ENCODE results near the gene MELK.
A peak's percentile ranks its signal among the peaks of the same experiment; 100 is the strongest.
"Not testable (repeated sequence)": the region's sequence is repeated elsewhere in the genome, so short reads cannot be mapped to it uniquely, and the experiment has no call there.

Gene MELK

DNA sequence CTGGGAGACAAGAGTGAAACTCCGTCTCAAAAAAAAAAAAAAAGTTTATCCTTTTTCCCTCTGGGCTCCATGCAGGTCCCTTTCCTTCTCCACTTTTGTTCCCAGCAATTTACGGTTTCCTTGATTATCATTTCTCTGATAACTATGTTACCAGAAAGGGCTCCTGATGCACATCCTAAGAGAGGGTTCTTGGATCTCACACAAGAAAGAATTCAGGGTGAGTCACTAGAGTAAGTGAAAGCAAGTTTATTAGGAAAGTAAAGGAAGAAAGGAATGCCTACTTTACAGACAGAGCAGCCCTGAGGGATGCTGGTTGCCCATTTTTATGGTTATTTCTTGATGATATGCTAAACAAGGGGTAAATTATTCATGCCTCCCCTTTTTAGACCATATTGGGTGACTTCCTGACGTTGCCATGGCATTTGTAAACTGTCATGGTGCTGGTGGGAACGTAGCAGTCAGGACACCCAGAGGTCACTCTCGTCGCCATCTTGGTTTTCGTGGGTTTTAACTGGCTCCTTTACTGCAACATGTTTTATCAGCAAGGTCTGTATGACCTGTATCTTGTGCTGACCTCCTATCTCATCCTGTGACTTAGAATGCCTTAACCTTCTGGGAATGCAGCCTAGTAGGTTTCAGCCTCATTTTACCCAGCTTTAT, 13.5 kb upstream of the MELK start:
- Histone ChIP-seq H3K9ac (ENCODE audit: insufficient read length, low read depth) (no peak overlapping the region), H3K4me3 (ENCODE audit: insufficient read length, low read depth) (no peak overlapping the region), H3K36me3 (ENCODE audit: insufficient read depth, insufficient read length, low read length) (no peaks in the 10 kb centered on the region), H3K4me1 (ENCODE audit: insufficient read depth, insufficient read length) (peaks cover 2% of the 10 kb centered on the region), H3K27me3 (ENCODE audit: insufficient read depth, insufficient read length) (no peaks in the 10 kb centered on the region), H3K9me3 (ENCODE audit: insufficient read depth, low read length) (no peaks in the 10 kb centered on the region)
- DNase-seq (ENCODE audit: low read depth, low spot score), result peak; percentile 61
- TF ChIP-seq ZNF274 (IDR thresholded peaks at IDR 0.05; ENCODE audit: low read depth, low read length) (no peak), YY1 (IDR thresholded peaks at IDR 0.05; ENCODE audit: insufficient read depth, insufficient read length) (peak; percentile 62)

DNA sequence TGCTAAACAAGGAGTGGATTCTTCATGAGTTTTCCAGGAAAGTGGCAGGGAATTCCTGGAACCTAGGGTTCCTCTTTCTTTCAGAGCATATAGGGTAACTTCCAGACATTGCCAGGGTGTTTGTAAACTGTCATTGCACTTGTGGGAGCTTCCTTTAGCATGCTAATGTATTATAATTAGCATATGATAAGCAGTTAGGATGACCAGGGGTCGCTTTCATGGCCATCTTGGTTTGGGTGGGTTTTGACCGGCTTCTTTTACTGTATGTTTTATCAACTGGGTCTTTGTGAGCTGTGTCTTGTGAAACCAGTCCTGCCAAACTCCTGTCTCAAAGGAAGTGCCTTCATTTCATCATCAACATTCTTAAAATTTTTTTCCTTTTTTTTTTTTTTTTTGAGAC, 11.9 kb upstream of the MELK start:
- Histone ChIP-seq H3K4me3 (ENCODE audit: insufficient read length, low read depth) (no peak overlapping the region), H3K36me3 (ENCODE audit: insufficient read depth, insufficient read length, low read length) (no peaks in the 10 kb centered on the region), H3K9ac (ENCODE audit: insufficient read length, low read depth) (no peak overlapping the region), H3K27me3 (ENCODE audit: insufficient read depth, insufficient read length) (no peaks in the 10 kb centered on the region), H3K9me3 (ENCODE audit: insufficient read depth, low read length) (no peaks in the 10 kb centered on the region), H3K4me1 (ENCODE audit: insufficient read depth, insufficient read length) (peaks cover 2% of the 10 kb centered on the region)
- TF ChIP-seq ZNF274 (IDR thresholded peaks at IDR 0.05; ENCODE audit: low read depth, low read length) (no peak), YY1 (IDR thresholded peaks at IDR 0.05; ENCODE audit: insufficient read depth, insufficient read length) (no peak), SUZ12 (IDR thresholded peaks at IDR 0.05; ENCODE audit: extremely low read depth, insufficient read depth, insufficient read length) (no peak)
- DNase-seq (ENCODE audit: low read depth, low spot score), result peak; percentile 35

- H3K36me3 ChIP-seq (ENCODE audit: insufficient read depth, insufficient read length, low read length); H3K27me3 ChIP-seq (ENCODE audit: insufficient read depth, insufficient read length); DNase-seq (ENCODE audit: low read depth, low spot score); H3K4me1 ChIP-seq (ENCODE audit: insufficient read depth, insufficient read length); H3K9ac ChIP-seq (ENCODE audit: insufficient read length, low read depth); H3K4me3 ChIP-seq (ENCODE audit: insufficient read length, low read depth); H3K9me3 ChIP-seq (ENCODE audit: insufficient read depth, low read length): not testable (repeated sequence)
These were observed 9.9 kb upstream of the MELK start for GRCh38 chr9:36562801-36563200.

- no peak for DNase-seq (ENCODE audit: low read depth, low spot score)
- Histone ChIP-seq H3K4me3 (ENCODE audit: insufficient read length, low read depth) (no peak overlapping the region), H3K4me1 (ENCODE audit: insufficient read depth, insufficient read length) (peaks cover 3% of the 10 kb centered on the region), H3K36me3 (ENCODE audit: insufficient read depth, insufficient read length, low read length) (no peaks in the 10 kb centered on the region), H3K9me3 (ENCODE audit: insufficient read depth, low read length) (no peaks in the 10 kb centered on the region), H3K9ac (ENCODE audit: insufficient read length, low read depth) (no peak overlapping the region), H3K27me3 (ENCODE audit: insufficient read depth, insufficient read length) (peaks cover 2% of the 10 kb centered on the region)
- TF ChIP-seq ZNF274 (IDR thresholded peaks at IDR 0.05; ENCODE audit: low read depth, low read length) (no peak), SUZ12 (IDR thresholded peaks at IDR 0.05; ENCODE audit: extremely low read depth, insufficient read depth, insufficient read length) (no peak), YY1 (IDR thresholded peaks at IDR 0.05; ENCODE audit: insufficient read depth, insufficient read length) (no peak)
These were observed 5.9 kb upstream of the MELK start for GRCh38 chr9:36566813-36567221.

DNA sequence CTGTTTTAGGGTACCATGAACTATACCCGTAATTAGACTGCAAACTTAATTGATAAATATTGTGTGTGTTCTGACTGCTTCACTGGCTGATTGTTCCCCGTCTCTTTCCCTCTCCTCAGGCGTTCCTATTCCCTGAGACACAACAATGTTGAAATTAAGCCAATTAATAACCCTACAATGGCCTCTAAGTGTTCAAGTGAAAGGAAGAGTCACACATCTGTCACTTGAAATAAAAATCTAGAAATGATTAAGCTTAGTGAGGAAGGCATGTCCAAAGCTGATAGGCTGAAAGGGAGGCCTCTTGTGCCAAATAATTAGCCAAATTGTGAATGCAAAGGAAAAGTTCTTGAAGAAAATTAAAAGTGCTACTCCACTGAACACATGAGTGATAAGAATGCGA, 4.0 kb upstream of the MELK start:
- not testable (repeated sequence) for DNase-seq (ENCODE audit: low read depth, low spot score); H3K9me3 ChIP-seq (ENCODE audit: insufficient read depth, low read length); H3K4me3 ChIP-seq (ENCODE audit: insufficient read length, low read depth); H3K36me3 ChIP-seq (ENCODE audit: insufficient read depth, insufficient read length, low read length); H3K27me3 ChIP-seq (ENCODE audit: insufficient read depth, insufficient read length); H3K9ac ChIP-seq (ENCODE audit: insufficient read length, low read depth); H3K4me1 ChIP-seq (ENCODE audit: insufficient read depth, insufficient read length)

- H3K36me3 ChIP-seq (ENCODE audit: insufficient read depth, insufficient read length, low read length), result peaks cover 11% of the 10 kb centered on the region
- TF ChIP-seq YY1 (IDR thresholded peaks at IDR 0.05; ENCODE audit: insufficient read depth, insufficient read length), result no peak
- no peak for TF ChIP-seq ZNF274 (IDR thresholded peaks at IDR 0.05; ENCODE audit: low read depth, low read length)
- no peak for TF ChIP-seq SUZ12 (IDR thresholded peaks at IDR 0.05; ENCODE audit: extremely low read depth, insufficient read depth, insufficient read length)
- no peak overlapping the region for H3K9ac ChIP-seq (ENCODE audit: insufficient read length, low read depth)
- DNase-seq (ENCODE audit: low read depth, low spot score), result no peak
- no peaks in the 10 kb centered on the region for H3K9me3 ChIP-seq (ENCODE audit: insufficient read depth, low read length)
- H3K4me3 ChIP-seq (ENCODE audit: insufficient read length, low read depth), result no peak overlapping the region
- peaks cover 6% of the 10 kb centered on the region for H3K4me1 ChIP-seq (ENCODE audit: insufficient read depth, insufficient read length)
- H3K27me3 ChIP-seq (ENCODE audit: insufficient read depth, insufficient read length), result peaks cover 2% of the 10 kb centered on the region
These were observed 1.4 kb upstream of the MELK start for GRCh38 chr9:36571333-36571732.

GRCh38 chr9:36574045-36574444, 1.4 kb downstream of the MELK start:
- not testable (repeated sequence) for H3K4me1 ChIP-seq (ENCODE audit: insufficient read depth, insufficient read length); DNase-seq (ENCODE audit: low read depth, low spot score); H3K27me3 ChIP-seq (ENCODE audit: insufficient read depth, insufficient read length); H3K9me3 ChIP-seq (ENCODE audit: insufficient read depth, low read length)
- H3K36me3 ChIP-seq (ENCODE audit: insufficient read depth, insufficient read length, low read length), result peaks cover 26% of the 10 kb centered on the region
- peak overlapping the region; percentile 95 for H3K9ac ChIP-seq (ENCODE audit: insufficient read length, low read depth)
- H3K4me3 ChIP-seq (ENCODE audit: insufficient read length, low read depth), result peak overlapping the region; percentile 90

DNA sequence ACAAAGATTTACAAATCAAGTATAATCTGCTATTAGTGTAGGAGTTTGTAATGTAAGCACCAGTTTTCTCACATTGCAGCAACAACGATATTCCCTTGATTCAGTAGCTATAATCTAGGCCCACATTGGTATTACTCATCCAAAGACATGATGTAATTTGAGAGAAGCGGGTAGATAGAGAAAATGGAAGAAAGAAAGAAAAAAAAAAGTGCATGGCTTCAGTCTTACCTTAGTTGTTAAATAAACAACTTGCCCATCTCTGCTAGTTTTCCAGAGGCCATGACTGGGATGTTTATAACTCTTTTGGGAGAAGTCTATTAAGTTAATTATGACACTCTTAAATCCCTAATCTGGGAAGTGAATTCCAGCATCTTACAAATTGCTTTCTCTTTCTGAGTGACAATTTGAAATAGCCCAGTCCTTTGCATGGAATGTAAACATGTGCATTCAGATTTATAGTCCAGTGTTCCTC, 2.8 kb downstream of the MELK start:
- no peak overlapping the region for H3K4me3 ChIP-seq (ENCODE audit: insufficient read length, low read depth)
- H3K27me3 ChIP-seq (ENCODE audit: insufficient read depth, insufficient read length), result peaks cover 2% of the 10 kb centered on the region
- H3K4me1 ChIP-seq (ENCODE audit: insufficient read depth, insufficient read length), result peaks cover 3% of the 10 kb centered on the region
- H3K36me3 ChIP-seq (ENCODE audit: insufficient read depth, insufficient read length, low read length), result peaks cover 27% of the 10 kb centered on the region
- no peak overlapping the region for H3K9ac ChIP-seq (ENCODE audit: insufficient read length, low read depth)
- TF ChIP-seq YY1 (IDR thresholded peaks at IDR 0.05; ENCODE audit: insufficient read depth, insufficient read length) (no peak), ZNF274 (IDR thresholded peaks at IDR 0.05; ENCODE audit: low read depth, low read length) (no peak), SUZ12 (IDR thresholded peaks at IDR 0.05; ENCODE audit: extremely low read depth, insufficient read depth, insufficient read length) (no peak)
- H3K9me3 ChIP-seq (ENCODE audit: insufficient read depth, low read length), result no peaks in the 10 kb centered on the region
- DNase-seq (ENCODE audit: low read depth, low spot score), result no peak
